GM18873 (cell line): ENCODE measurements around the gene ISG20L2.

Experiments
- ATAC-seq: cut with Tn5 transposase; IDR thresholded peaks from one replicate; pipeline ENCODE4 v1.9.1; 2021; ENCODE audit warnings: mild to moderate bottlenecking, moderate library complexity, moderate number of reproducible peaks; ENCODE audit not compliant: unreplicated experiment, low FRiP score

The ISG20L2 gene

GRCh38 chr1:156742017-156742416, 13.5 kb upstream of the ISG20L2 start:
- no peak for ATAC-seq

- peak; percentile 1 for ATAC-seq
Observed at GRCh38 chr1:156741481-156741983, 13.0 kb upstream of the ISG20L2 start.

DNA sequence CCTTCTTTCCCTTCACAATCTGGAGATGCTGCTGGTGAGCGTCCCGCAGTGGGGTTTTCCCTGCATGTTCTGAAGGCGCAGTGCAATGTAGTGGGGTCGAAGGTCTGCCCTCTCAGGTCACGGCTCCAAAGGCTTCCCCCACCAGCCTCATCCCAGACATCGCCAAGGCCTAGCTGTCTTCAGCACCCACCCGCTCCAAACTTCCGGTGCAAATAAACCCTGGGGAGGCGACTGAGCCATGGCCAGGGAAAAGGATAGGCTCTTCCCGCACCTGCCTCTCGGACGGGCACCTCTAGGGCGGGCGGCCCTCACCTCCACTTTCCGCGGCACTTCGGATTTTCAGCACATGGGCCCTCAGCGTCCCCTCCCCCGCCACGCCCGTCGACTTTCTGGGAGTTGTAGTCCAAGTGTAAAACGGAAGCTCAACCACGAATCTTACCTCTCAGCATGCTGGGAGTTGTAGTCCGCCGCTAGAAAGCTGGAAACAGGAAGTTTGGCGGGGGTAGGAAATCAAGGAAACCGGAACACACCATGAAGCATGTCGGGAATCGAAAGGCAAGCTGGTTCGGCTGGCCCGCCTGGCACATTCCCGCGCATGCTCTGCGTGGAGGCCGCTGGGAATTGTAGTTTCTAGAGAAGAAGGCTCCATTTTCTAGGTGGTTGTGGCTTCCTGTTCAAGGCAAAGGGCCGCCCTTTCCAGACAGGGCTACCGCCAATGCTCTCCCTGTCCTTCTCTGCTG, 12.3 kb upstream of the ISG20L2 start, which contains the start of gene MRPL24:
Gene MRPL24 (minus strand): TSS at position 348 of the 740 bp plus-strand sequence. CDS start 2,384 bp downstream, outside the sequence.
- peak; percentile 76 for ATAC-seq

GRCh38 chr1:156740237-156740740, 11.7 kb upstream of the ISG20L2 start:
- ATAC-seq: no peak

DNA sequence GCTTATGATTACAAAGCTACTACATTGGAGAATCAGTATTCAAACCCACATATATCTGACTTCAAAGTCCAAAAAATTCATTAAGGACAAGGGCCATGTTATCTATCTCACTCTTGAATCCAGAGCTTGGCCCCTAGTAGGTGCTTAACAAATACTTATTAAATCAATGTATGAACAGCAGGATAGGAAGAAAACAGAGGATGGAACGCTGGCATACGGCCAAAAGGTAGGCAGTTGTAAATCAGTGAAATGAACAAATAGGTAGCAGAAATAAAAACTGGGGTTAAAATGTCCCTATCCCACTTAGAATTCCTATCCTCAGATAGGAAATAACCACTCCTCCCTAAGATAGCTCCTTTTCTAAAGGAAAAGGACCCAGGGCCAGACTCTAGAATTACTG, 10.3 kb upstream of the ISG20L2 start:
- no peak for ATAC-seq

GRCh38 chr1:156738407-156738806, 9.8 kb upstream of the ISG20L2 start:
- no peak for ATAC-seq

DNA sequence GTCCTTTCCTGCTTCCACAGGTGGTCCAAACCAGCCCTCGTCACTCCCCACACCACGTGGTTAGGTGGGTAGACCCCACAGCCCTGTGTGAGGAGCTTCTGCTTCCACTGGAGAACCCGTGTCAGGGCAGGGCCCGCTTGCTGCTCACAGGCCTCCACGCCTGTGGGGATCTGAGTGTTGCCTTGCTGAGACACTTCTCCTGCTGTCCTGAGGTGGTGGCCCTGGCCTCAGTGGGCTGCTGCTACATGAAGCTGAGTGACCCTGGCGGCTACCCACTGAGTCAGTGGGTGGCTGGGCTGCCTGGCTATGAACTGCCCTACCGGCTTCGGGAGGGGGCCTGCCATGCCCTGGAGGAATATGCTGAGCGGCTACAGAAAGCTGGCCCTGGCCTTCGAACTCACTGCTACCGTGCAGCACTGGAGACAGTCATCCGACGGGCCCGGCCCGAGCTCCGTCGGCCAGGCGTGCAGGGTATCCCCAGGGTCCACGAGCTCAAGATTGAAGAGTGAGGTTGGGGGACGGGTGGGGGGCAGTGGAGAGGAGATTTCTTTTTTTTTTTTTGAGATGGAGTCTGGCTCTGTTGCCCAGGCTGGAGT, 5.5 kb upstream of the ISG20L2 start:
- no peak for ATAC-seq

- ATAC-seq: peak; percentile 27
Observed at GRCh38 chr1:156727926-156728598, 504 bp downstream of the ISG20L2 start, which contains the start of gene METTL25B. METTL25B (plus strand) TSS chr1:156728469; CDS start chr1:156729105, 636 bp downstream.

GRCh38 chr1:156727492-156727891, 1.1 kb downstream of the ISG20L2 start:
- no peak for ATAC-seq

DNA sequence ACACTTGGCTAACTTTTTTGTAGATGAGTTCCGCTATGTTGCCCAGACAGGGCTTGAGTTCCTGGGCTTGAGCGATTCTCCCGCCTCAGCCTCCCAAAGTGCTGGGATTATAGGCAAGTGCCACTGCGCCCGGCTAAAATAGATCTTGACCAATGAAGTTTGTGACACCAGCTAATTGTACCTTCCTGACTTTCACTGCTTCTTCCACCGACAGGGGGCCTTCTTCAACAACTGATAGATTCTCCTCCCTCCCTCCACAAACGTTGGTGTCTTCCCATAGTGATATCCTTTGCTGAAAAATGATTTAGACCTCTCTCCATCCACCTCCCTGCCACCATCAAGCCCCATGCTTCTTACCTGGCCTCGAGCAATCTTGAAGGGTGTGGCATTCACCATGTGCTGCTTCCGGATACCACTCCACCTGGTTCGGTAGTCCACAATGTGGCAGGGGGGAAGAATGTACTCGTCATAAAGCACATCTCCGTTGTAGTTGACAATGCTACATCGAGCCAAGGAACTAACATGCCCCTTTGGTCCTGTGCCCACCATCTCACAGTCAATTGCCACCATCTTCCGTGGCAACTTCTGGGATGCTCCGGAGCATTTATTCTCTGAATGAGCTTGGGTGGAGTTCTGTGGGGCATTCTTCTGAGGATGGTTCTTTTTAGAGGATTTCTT, 1.9 kb downstream of the ISG20L2 start:
- ATAC-seq: no peak

DNA sequence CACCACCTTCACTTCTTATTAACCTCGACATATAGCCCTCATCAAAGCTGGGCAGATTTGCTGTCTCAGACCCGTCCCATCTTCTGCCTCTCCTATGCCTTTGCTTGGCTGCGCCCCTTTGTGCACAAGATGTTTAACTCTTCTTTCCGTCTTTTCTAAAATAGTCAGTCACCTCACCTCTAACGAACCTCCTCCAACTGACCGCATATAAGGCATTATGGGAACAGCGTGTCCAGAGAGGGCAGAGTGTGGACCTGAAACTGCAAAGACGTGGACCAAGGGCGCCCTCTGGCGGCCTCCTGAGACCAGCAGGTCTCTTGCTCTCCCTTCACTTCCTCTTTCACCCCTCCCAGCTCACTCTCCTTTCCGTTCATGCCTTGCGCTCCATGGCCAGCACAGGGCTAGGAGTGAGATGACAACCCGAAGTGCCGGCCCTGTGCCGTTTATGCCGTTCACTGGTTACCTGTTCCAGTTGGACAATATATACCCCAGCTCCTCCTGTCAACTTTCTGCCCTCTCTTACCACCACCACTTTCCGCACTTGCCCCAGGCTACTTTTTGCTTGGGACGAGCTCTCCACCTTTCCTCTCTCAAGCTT, 2.8 kb downstream of the ISG20L2 start:
- peak; percentile 28 for ATAC-seq

GRCh38 chr1:156721535-156721934, 7.0 kb downstream of the ISG20L2 start:
- no peak for ATAC-seq

- ATAC-seq: no peak
Observed at GRCh38 chr1:156721131-156721530, 7.4 kb downstream of the ISG20L2 start.

GRCh38 chr1:156717351-156717750, 11.2 kb downstream of the ISG20L2 start:
- no peak for ATAC-seq

GRCh38 chr1:156714830-156715229, 13.7 kb downstream of the ISG20L2 start:
- ATAC-seq: no peak

- ATAC-seq: no peak
Observed at GRCh38 chr1:156712626-156713025, 15.9 kb downstream of the ISG20L2 start.

- ATAC-seq: no peak
Observed at GRCh38 chr1:156711011-156711817, 17.4 kb downstream of the ISG20L2 start.

DNA sequence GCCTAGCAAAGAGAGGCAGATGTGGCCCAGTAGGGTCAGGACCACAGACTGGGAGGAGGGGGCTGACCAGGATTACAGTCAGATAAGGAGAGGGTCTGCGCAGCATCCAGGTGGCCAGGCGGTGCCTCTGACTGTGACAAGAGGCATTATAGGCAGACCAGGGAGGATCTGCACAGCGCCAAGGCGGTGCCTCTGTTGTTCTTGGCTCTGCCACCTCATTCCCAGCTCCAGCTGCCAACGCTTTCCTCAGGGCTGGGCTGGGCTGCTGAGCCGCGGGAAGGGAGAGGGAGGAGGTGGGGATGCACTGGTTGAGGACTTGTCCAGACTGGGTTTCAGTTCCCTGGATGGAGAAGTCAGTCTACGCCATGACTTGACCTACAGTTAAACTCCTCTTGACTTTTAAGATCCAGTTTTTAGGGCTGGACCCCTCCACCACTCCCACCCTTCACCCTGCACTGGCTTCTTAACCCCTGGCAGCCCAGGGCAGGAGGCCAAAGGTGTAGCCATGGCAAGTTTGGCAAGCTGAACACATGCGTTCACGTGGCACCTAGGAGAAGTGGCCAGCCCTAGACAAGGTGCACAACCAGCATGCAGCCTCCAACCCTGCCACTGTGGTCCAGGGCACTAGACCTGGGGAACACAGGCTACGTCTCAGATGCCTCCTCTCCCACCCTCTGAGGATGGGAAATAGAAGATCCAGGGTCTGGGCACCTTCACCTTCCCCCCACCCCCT, 18.6 kb downstream of the ISG20L2 start:
- ATAC-seq: no peak

DNA sequence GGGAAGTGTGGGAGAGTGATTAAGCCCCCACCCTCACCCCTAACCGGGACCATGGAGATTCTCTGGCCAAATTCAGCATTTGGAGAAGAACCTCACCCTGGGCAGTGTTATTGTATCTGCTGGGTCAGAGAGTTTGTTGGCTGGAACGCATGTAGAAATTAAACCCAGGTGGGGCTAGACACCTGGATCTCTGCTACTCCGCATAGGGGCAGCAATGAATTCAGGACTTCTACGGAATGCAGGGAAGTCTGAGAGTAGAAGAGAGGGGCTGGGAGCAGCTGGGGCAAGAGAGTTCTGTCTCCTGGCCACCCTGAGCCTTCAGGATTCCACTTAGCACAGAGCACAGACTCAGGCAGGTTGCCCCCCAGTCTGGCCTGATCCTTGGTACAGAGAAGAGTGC, 19.5 kb downstream of the ISG20L2 start:
- ATAC-seq: no peak
